Adrenal gland (tissue), 12 donors: Measurements from ENCODE around the gene LEAP2. TPM values are rescaled to one million over a fixed set of nuclear protein-coding genes. Genes with fewer than 3 reads are reported as not detected.
A peak's percentile ranks its signal among the peaks of the same experiment; 100 is the strongest.

Experiments
- DNase-seq, 7 donors: peaks; one replicate each; pipeline ENCODE4 v3.0.0-alpha.2; 2019 to 2020
- H3K27ac ChIP-seq, 5 donors: fragments of 200-600 bp; sonication (generic) in 4 of 5; 1 replicate in 3 of 5; 2 replicates in 2 of 5; pipeline versions ENCODE4 v1.5.1 to v1.8.0; 2016 to 2020; ENCODE audit warnings: mild to moderate bottlenecking in 1 of 5
- H3K27me3 ChIP-seq: fragments of 200-600 bp; 2 replicates; pipeline ENCODE4 v1.8.0; 2021
- H3K36me3 ChIP-seq, 2 donors: fragments of 200-600 bp; replicated peaks in 1 of 2; 1 replicate in 1 of 2; 2 replicates in 1 of 2; pipeline versions ENCODE4 v1.5.1 to v1.8.0; 2018 to 2022
- H3K4me1 ChIP-seq, 2 donors: fragments of 200-600 bp; replicated peaks in 1 of 2; 1 replicate in 1 of 2; 2 replicates in 1 of 2; pipeline versions ENCODE4 v1.5.1 to v1.8.0; 2018 to 2021
- H3K4me3 ChIP-seq, 4 donors: fragments of 200-600 bp; sonication (generic) in 3 of 4; one replicate each; pipeline ENCODE4 v1.5.1; 2016 to 2018
- H3K9me3 ChIP-seq, 3 donors: fragments of 200-600 bp; sonication (generic) in 1 of 3; replicated peaks in 1 of 3; 1 replicate in 2 of 3; 2 replicates in 1 of 3; pipeline versions ENCODE4 v1.5.1 to v1.8.0; 2016 to 2021
- CTCF ChIP-seq, 6 experiments: fragments of 450-650 bp in 4 of 6; fragments of 200-600 bp in 2 of 6; sonication (generic) in 1 of 6; IDR thresholded peaks; 1 replicate in 5 of 6; 2 replicates in 1 of 6; pipeline versions ENCODE4 v1.5.1 to v1.8.0; 2016 to 2021; ENCODE audit warnings: antibody characterized with exemption in 6 of 6, mild to moderate bottlenecking in 2 of 6, moderate library complexity in 1 of 6
- POLR2A ChIP-seq, 2 donors: fragments of 450-650 bp; IDR thresholded peaks; one replicate each; pipeline ENCODE4 v1.6.1; 2017; ENCODE audit warnings: antibody characterized with exemption in 2 of 2, mild to moderate bottlenecking in 2 of 2, moderate library complexity in 1 of 2
- WGBS, 4 donors: extraction: QIAGEN DNeasy Blood & Tissue Kit in 2 of 4; methylation state at CpG; one replicate each; pipeline versions ENCODE4 v1.1.5 to v1.1.7; 2013 to 2017; 5-methylcytosine and 5-hydroxymethylcytosine counted together
- intact Hi-C, 2 donors: fragments of 100-400 bp; cut with DNase I; formaldehyde crosslinking; loops; one replicate each; pipeline versions ENCODE4 v1.14.1 to v1.15.0; 2022 to 2023
- polyA plus RNA-seq, 3 donors: library from polyadenylated mRNA; stranded (reverse); fragments of 200-250 nt in 2 of 3; fragments of 350-450 nt in 1 of 3; fragmentation: Illumina TruSeq in 1 of 3; extraction: RNeasy Lipid Tissue Mini Kit (QIAGEN cat#74804) in 1 of 3; gene quantifications; one replicate each; pipeline ENCODE4 v1.2.3, GENCODE V29; 2013 to 2014
- total RNA-seq, 9 donors: library from RNA; depleted of rRNA in 4 of 9; stranded (reverse); fragments of >200 nt in 4 of 9; fragments of 120-200 nt in 1 of 9; fragmentation: NEBNext Ultra II Directional in 1 of 9; extraction: Animal tissue kit (Norgen Biotek cat#: 25700) in 1 of 9; gene quantifications; one replicate each; pipeline versions ENCODE4 v1.1.0 to v1.2.4, GENCODE V29; 2013 to 2023
- donor health status: healthy with polysubstance abuse.
- donor health status: Bipolar disorder and iron deficiency.
- donor health status: DM: yes; HTN: yes; CAD: no.
- donor health status: DM: no; HTN: no; CAD: no.
- donor health status: DM: no; HTN: no; CAD: no.
- donor health status: DM: yes; HTN: yes; CAD: no.

LEAP2 gene
- total and polyA plus RNA-seq, 12 donors, result 0.39 to 3.1 (median 1.3) TPM; not detected in 2

GRCh38 chr5:132859889-132860437 lies 13.5 kb upstream of the LEAP2 start:
- intact Hi-C loops, result no loop called here
- no peaks in the 10 kb centered on the region for H3K9me3 ChIP-seq
- DNase-seq, result no peak
- no peaks in the 10 kb centered on the region for H3K27me3 ChIP-seq
- no peaks in the 10 kb centered on the region for H3K4me1 ChIP-seq
- WGBS, 4 donors, result 79 to 88% (median 86%) methylated on average over 2 of the region's 2 CpGs
- TF ChIP-seq CTCF (IDR thresholded peaks at IDR 0.05) (no peak), POLR2A (IDR thresholded peaks at IDR 0.05) (no peak)
- no peak overlapping the region for H3K27ac ChIP-seq
- H3K4me3 ChIP-seq, result no peak overlapping the region
- no peaks in the 10 kb centered on the region for H3K36me3 ChIP-seq

- 58 to 70% (median 61%) methylated on average over 5 of the region's 5 CpGs for WGBS, 4 donors
- intact Hi-C loops, result no loop called here
- Histone ChIP-seq H3K27me3 (no peaks in the 10 kb centered on the region), H3K4me3 (no peak overlapping the region), H3K4me1 (peaks cover 1 to 5% of the 10 kb centered on the region in 2 donors), H3K9me3 (no peaks in the 10 kb centered on the region), H3K27ac (no peak overlapping the region), H3K36me3 (no peaks in the 10 kb centered on the region)
- TF ChIP-seq CTCF (IDR thresholded peaks at IDR 0.05) (no peak), POLR2A (IDR thresholded peaks at IDR 0.05) (no peak)
- DNase-seq, result no peak
Observed at GRCh38 chr5:132860742-132861141, 12.7 kb upstream of the LEAP2 start.

GRCh38 chr5:132865668-132866341 lies 7.7 kb upstream of the LEAP2 start:
- H3K36me3 ChIP-seq, result peaks cover 0 to 24% of the 10 kb centered on the region in 2 donors
- peak overlapping the region in 4 of 5 donors; percentile 95 to 97 (median 96) for H3K27ac ChIP-seq
- intact Hi-C loops, result loop anchor here in 1 of 2 donors (5.0 kb wide), 1 partner anchor 34 kb away; the partner anchor contains the start of gene SHROOM1
- TF ChIP-seq CTCF (IDR thresholded peaks at IDR 0.05), result no peak
- no peak for TF ChIP-seq POLR2A (IDR thresholded peaks at IDR 0.05)
- H3K4me1 ChIP-seq, result peaks cover 11 to 17% of the 10 kb centered on the region in 2 donors
- no peaks in the 10 kb centered on the region for H3K27me3 ChIP-seq
- no peaks in the 10 kb centered on the region for H3K9me3 ChIP-seq
- H3K4me3 ChIP-seq, result peak overlapping the region in 3 of 4 donors; percentile 14 to 71 (median 49)
- WGBS, 4 donors, result 33 to 62% (median 41%) methylated on average over 12 to 30 of the region's 30 CpGs
- DNase-seq, result no peak

- WGBS, 4 donors, result 0 to 1% (median 0%) methylated on average over 7 to 55 of the region's 55 CpGs
- Histone ChIP-seq H3K4me1 (peaks cover 11 to 17% of the 10 kb centered on the region in 2 donors), H3K9me3 (no peaks in the 10 kb centered on the region), H3K36me3 (peaks cover 0 to 24% of the 10 kb centered on the region in 2 donors), H3K27ac (peak within 1 kb of the TSS; percentile 88 to 97 (median 96)), H3K27me3 (no peaks in the 10 kb centered on the region), H3K4me3 (peak within 1 kb of the TSS; percentile 17 to 85 (median 73))
- DNase-seq, result peak; percentile 95 to 99 (median 98)
- intact Hi-C loops, result loop anchor here in 1 of 2 donors (5.0 kb wide), 1 partner anchor 34 kb away; the partner anchor contains the start of gene SHROOM1
- TF ChIP-seq CTCF (IDR thresholded peaks at IDR 0.05) (peak in 1 of 6 experiments; percentile 16), POLR2A (IDR thresholded peaks at IDR 0.05) (peak; percentile 74 to 96)
Observed at GRCh38 chr5:132866342-132867045, 7.0 kb upstream of the LEAP2 start, which contains the start of the genes GDF9 and UQCRQ. GDF9 (minus strand) TSS chr5:132866469; CDS start chr5:132864533, 1,936 bp downstream. UQCRQ (plus strand) TSS chr5:132866642; CDS start chr5:132866882, 240 bp downstream.
